Calu3 (cell line): ENCODE data around the gene SLC38A9. TPM values are rescaled to one million over a fixed set of nuclear protein-coding genes. Genes with fewer than 3 reads are reported as not detected.

ENCODE experiments used
- BruUV-seq: library from RNA; stranded (reverse); fragments of 400-500 nt; replicated peaks from 2 replicates; lab custom pipeline; 2021; lab: Mats Ljungman, UMichigan
- CTCF ChIA-PET: fragments of 300-600 bp; sonication (Branson Sonifier 250); formaldehyde crosslinking; loops from one replicate; lab custom pipeline; 2022; ENCODE audit warnings: antibody characterized with exemption; lab: Charles Lee
- DNase-seq: peaks from one replicate; pipeline ENCODE4 v3.0.0; 2022
- H3K27ac Mint-ChIP-seq: one replicate; pipeline ENCODE4 v1.8.0; 2022; ENCODE audit warnings: mixed read lengths; ENCODE audit not compliant: unreplicated experiment
- H3K27me3 Mint-ChIP-seq: one replicate; pipeline ENCODE4 v1.8.0; 2022; ENCODE audit warnings: mixed read lengths; ENCODE audit not compliant: unreplicated experiment
- H3K36me3 Mint-ChIP-seq: one replicate; pipeline ENCODE4 v1.8.0; 2022; ENCODE audit warnings: mild to moderate bottlenecking, moderate library complexity, mixed read lengths; ENCODE audit not compliant: insufficient read depth, unreplicated experiment
- H3K4me1 Mint-ChIP-seq: one replicate; pipeline ENCODE4 v1.8.0; 2022; ENCODE audit warnings: mild to moderate bottlenecking, low read depth, mixed read lengths; ENCODE audit not compliant: unreplicated experiment
- H3K4me3 Mint-ChIP-seq: one replicate; pipeline ENCODE4 v1.8.0; 2022; ENCODE audit warnings: mild to moderate bottlenecking, low read depth, moderate library complexity, mixed read lengths; ENCODE audit not compliant: unreplicated experiment
- H3K9me3 Mint-ChIP-seq: one replicate; pipeline ENCODE4 v1.8.0; 2022; ENCODE audit warnings: low read depth, mixed read lengths; ENCODE audit not compliant: unreplicated experiment
- intact Hi-C: fragments of 100-400 bp; cut with micrococcal nuclease; formaldehyde crosslinking; loops from one replicate; pipeline ENCODE4 v1.10.0; 2022; ENCODE audit not compliant: unreplicated experiment
- total RNA-seq: library from RNA; stranded (reverse); gene quantifications from 2 replicates; pipeline ENCODE4 v1.2.3, GENCODE V29; 2022
- TF ChIP-seq, protein P1 (sequence below): fragments of 200-600 bp; IDR thresholded peaks from one replicate; pipeline ENCODE4 v1.8.0; 2022; ENCODE audit warnings: antibody characterized with exemption; ENCODE audit not compliant: unreplicated experiment

The SLC38A9 gene
- total RNA-seq, 1 experiment from 2014 or later = 30.5 TPM

DNA sequence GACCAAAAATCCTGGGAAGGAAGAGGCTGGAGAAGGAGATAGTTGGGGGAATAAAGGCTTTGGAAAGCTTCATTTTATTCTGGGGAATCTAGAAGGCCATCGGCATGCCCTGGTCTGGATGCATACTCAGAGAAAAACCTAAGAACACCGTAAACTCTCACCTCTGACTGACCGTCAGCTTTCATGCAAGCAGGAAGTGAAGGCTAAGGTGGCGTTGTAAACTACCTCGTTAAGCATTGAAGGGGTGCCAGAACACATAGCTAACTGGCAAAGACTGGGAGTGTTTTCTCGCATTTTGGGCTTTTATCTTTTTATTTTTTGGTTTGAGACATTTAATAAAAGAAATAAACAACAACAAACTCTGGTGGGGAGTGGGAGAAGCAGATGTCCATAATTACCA lies 2.6 kb upstream of the SLC38A9 start:
- no peak overlapping the region for H3K4me3 Mint-ChIP-seq
- intact Hi-C loops = loop anchor here (5.0 kb wide), 1 partner anchor 208 kb away; no protein-coding TSS in a partner anchor

DNA sequence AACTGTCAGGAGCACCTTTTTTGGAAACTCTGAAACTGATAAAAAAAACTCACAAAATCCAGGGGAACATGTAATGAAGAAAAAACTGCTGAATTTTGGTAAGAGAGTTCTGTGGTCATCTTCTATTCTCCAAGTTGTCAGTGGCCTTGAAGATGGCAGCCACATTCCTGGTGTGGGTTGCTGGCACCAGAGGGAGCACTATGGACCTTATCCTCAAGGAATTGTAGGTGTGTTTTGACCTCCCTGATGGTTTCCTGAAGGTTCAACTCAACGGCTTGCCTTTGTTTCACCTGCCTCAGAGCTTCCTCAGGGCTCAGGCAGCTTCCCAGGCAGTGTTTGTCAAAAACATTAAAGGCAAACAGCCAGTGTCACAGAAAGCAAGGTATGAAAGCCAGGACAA lies 2.2 kb upstream of the SLC38A9 start:
- no TSS peak for BruUV-seq
- CTCF ChIA-PET = no interaction called here
- intact Hi-C loops = loop anchor here (5.0 kb wide), 1 partner anchor 208 kb away; no protein-coding TSS in a partner anchor
- Mint-ChIP-seq H3K9me3 (peaks cover 3% of the 10 kb centered on the region), H3K36me3 (peaks cover 17% of the 10 kb centered on the region), H3K4me3 (no peak overlapping the region), H3K27ac (no peak overlapping the region), H3K4me1 (no peaks in the 10 kb centered on the region), H3K27me3 (no peaks in the 10 kb centered on the region)
- DNase-seq = no peak
- TF ChIP-seq, protein P1, sequence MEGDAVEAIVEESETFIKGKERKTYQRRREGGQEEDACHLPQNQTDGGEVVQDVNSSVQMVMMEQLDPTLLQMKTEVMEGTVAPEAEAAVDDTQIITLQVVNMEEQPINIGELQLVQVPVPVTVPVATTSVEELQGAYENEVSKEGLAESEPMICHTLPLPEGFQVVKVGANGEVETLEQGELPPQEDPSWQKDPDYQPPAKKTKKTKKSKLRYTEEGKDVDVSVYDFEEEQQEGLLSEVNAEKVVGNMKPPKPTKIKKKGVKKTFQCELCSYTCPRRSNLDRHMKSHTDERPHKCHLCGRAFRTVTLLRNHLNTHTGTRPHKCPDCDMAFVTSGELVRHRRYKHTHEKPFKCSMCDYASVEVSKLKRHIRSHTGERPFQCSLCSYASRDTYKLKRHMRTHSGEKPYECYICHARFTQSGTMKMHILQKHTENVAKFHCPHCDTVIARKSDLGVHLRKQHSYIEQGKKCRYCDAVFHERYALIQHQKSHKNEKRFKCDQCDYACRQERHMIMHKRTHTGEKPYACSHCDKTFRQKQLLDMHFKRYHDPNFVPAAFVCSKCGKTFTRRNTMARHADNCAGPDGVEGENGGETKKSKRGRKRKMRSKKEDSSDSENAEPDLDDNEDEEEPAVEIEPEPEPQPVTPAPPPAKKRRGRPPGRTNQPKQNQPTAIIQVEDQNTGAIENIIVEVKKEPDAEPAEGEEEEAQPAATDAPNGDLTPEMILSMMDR = no peak

More for the DNA sequence above, 2.6 kb upstream of the SLC38A9 start:
- no peak overlapping the region for H3K27ac Mint-ChIP-seq
- H3K27me3 Mint-ChIP-seq = no peaks in the 10 kb centered on the region
- H3K4me1 Mint-ChIP-seq = no peaks in the 10 kb centered on the region
- H3K9me3 Mint-ChIP-seq = peaks cover 3% of the 10 kb centered on the region
- DNase-seq = no peak
- no TSS peak for BruUV-seq
- H3K36me3 Mint-ChIP-seq = peaks cover 17% of the 10 kb centered on the region
- TF ChIP-seq, protein P1 = no peak
- CTCF ChIA-PET = no interaction called here

DNA sequence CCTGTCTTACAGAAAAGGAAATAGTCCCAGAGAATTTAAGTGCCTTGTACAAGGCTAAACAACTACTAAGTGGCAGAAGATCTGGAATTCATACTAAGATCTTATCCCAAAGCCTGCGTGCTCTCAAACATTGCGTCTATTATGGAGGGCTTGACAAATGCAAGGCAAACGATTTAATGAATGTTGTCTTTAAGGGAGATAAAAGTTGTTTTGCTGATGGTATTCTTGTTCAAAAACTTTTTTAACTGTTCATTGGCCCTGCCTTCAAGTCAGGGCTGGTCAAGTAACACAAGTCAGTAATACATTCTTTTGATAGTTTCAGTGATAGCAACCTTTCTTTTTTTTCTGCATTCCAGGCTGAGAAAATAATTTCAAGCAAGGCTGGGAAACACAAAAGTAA lies 1.7 kb upstream of the SLC38A9 start:
- CTCF ChIA-PET = no interaction called here
- no peaks in the 10 kb centered on the region for H3K4me1 Mint-ChIP-seq
- H3K27me3 Mint-ChIP-seq = no peaks in the 10 kb centered on the region
- H3K4me3 Mint-ChIP-seq = no peak overlapping the region
- intact Hi-C loops = loop anchor here (5.0 kb wide), 1 partner anchor 208 kb away; no protein-coding TSS in a partner anchor
- TF ChIP-seq, protein P1 = no peak
- peaks cover 3% of the 10 kb centered on the region for H3K9me3 Mint-ChIP-seq
- H3K27ac Mint-ChIP-seq = no peak overlapping the region
- BruUV-seq = no TSS peak
- peaks cover 17% of the 10 kb centered on the region for H3K36me3 Mint-ChIP-seq
- DNase-seq = no peak

DNA sequence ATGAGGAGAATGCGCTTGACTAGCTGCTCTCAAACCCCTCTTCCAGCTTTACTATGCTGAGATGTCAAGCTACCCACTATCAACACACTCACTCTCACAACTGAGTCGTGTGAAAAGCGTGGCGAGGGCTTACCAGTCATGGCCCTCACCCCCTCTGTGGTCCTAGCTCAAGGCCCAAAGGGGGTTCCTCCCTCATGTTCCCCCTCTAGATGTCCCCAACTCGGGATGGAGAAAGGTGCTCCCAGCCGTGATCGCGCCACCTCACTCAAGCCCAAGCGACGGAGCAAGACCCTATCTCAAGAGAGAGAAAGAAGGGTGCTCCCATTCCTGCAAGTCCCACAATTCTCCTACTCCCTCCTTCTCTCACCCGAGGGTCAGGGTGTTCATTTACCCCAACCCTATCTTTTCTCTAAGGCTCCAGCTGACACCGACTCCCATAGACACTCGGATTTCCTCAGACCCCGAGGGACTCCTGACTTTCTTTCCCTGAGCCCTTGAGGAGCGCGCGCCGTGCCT lies 559 bp downstream of the SLC38A9 start:
- H3K4me3 Mint-ChIP-seq = peak overlapping the region; percentile 89

More for the DNA sequence above, 559 bp downstream of the SLC38A9 start:
- BruUV-seq = no TSS peak
- no peak for DNase-seq
- Mint-ChIP-seq H3K9me3 (peaks cover 3% of the 10 kb centered on the region), H3K4me1 (no peaks in the 10 kb centered on the region), H3K27me3 (no peaks in the 10 kb centered on the region), H3K27ac (peak overlapping the region; percentile 25), H3K36me3 (peaks cover 17% of the 10 kb centered on the region)
- CTCF ChIA-PET = no interaction called here
- TF ChIP-seq, protein P1 = no peak
- intact Hi-C loops = loop anchor here (5.0 kb wide), 1 partner anchor 211 kb away; no protein-coding TSS in a partner anchor
